B cell (primary cell): Measurements from ENCODE around the gene HBA2. TPM values are rescaled to one million over a fixed set of nuclear protein-coding genes. Genes with fewer than 3 reads are reported as not detected.

Experiments
- ATAC-seq: fragments of 200-7000 bp; cut with Tn5 transposase; one replicate; pipeline ENCODE4 v1.10.0; 2021; ENCODE audit warnings: low read depth, mild to moderate bottlenecking, moderate number of reproducible peaks, moderate library complexity
- CTCF ChIA-PET: fragments of 350-600 bp; sonication (Branson Sonifier 250); formaldehyde crosslinking; loops from one replicate; lab custom pipeline; 2021; ENCODE audit warnings: antibody characterized with exemption, inconsistent platforms; lab: Charles Lee
- POLR2A ChIA-PET: fragments of 350-600 bp; sonication (Branson Sonifier 250); formaldehyde crosslinking; loops from one replicate; lab custom pipeline; 2021; ENCODE audit warnings: antibody characterized with exemption; lab: Charles Lee
- DNase-seq: peaks from one replicate; pipeline ENCODE4 v3.0.0; 2013
- H2AFZ ChIP-seq: 2 replicates; pipeline ENCODE4 v1.6.1; 2012; ENCODE audit warnings: mild to moderate bottlenecking, low read depth, low read length; ENCODE audit not compliant: insufficient read depth, poor library complexity, severe bottlenecking
- H3K27ac ChIP-seq, 2 donors: 1 replicate in 1 of 2; 2 replicates in 1 of 2; pipeline ENCODE4 v1.5.1; 2012 to 2013; ENCODE audit warnings: low read length in 2 of 2, mild to moderate bottlenecking in 2 of 2, moderate library complexity in 1 of 2
- H3K27me3 ChIP-seq, 4 experiments: fragments of 200-600 bp in 1 of 4; sonication (generic) in 1 of 4; replicated peaks in 1 of 4; 1 replicate in 2 of 4; 2 replicates in 2 of 4; pipeline versions ENCODE4 v1.6.1 to v1.7.0; 2013 to 2016; ENCODE audit warnings: low read length in 3 of 4, mild to moderate bottlenecking in 2 of 4, mixed read lengths in 1 of 4, moderate library complexity in 1 of 4; ENCODE audit not compliant: insufficient read depth in 4 of 4, control insufficient read depth in 3 of 4; ENCODE audit errors: control extremely low read depth in 1 of 4
- H3K36me3 ChIP-seq, 2 experiments: replicated peaks in 1 of 2; 1 replicate in 1 of 2; 2 replicates in 1 of 2; pipeline versions ENCODE4 v1.6.1 to v1.7.1; 2013; ENCODE audit warnings: low read length in 1 of 2; ENCODE audit not compliant: insufficient read depth in 2 of 2, control insufficient read depth in 1 of 2; ENCODE audit errors: control extremely low read depth in 1 of 2, extremely low read depth in 1 of 2
- H3K4me1 ChIP-seq, 2 donors: fragments of 200-600 bp in 1 of 2; sonication (generic) in 1 of 2; 1 replicate in 1 of 2; 2 replicates in 1 of 2; pipeline versions ENCODE4 v1.5.1 to v1.6.1; 2013 to 2017; ENCODE audit warnings: low read length in 2 of 2; ENCODE audit not compliant: control insufficient read depth in 2 of 2, insufficient read depth in 2 of 2
- H3K4me2 ChIP-seq: replicated peaks from 2 replicates; pipeline ENCODE3; 2012; ENCODE audit warnings: mild to moderate bottlenecking, low read depth, low read length; ENCODE audit not compliant: poor library complexity, severe bottlenecking
- H3K4me3 ChIP-seq, 5 experiments: fragments of 200-600 bp in 1 of 5; sonication (generic) in 1 of 5; 1 replicate in 3 of 5; 2 replicates in 2 of 5; pipeline versions ENCODE4 v1.5.1 to v1.7.0; 2011 to 2016; ENCODE audit warnings: low read length in 4 of 5, mild to moderate bottlenecking in 4 of 5, low read depth in 2 of 5, control low read depth in 1 of 5, moderate library complexity in 1 of 5; ENCODE audit not compliant: insufficient read depth in 1 of 5; ENCODE audit errors: control extremely low read depth in 1 of 5, extremely low read depth in 1 of 5
- H3K79me2 ChIP-seq: fragments of 200-600 bp; sonication (generic); one replicate; pipeline ENCODE4 v1.6.0; 2016; ENCODE audit warnings: low read length; ENCODE audit not compliant: control insufficient read depth, insufficient read depth
- H3K9ac ChIP-seq: fragments of 200-600 bp; sonication (generic); 2 replicates; pipeline ENCODE4 v1.6.1; 2017; ENCODE audit warnings: mild to moderate bottlenecking, low read length, moderate library complexity
- H3K9me3 ChIP-seq, 3 donors: one replicate each; pipeline versions ENCODE4 v1.6.1 to v1.7.1; 2013; ENCODE audit warnings: low read length in 2 of 3; ENCODE audit not compliant: control insufficient read depth in 2 of 3, insufficient read depth in 1 of 3; ENCODE audit errors: control extremely low read depth in 1 of 3
- H4K20me1 ChIP-seq: 2 replicates; pipeline ENCODE4 v1.6.0; 2012; ENCODE audit warnings: mild to moderate bottlenecking, low read length; ENCODE audit not compliant: insufficient read depth, control insufficient read depth, poor library complexity, severe bottlenecking
- H3K27ac Mint-ChIP-seq: one replicate; pipeline ENCODE4 v1.8.0; 2021; ENCODE audit warnings: mixed read lengths
- H3K27me3 Mint-ChIP-seq: one replicate; pipeline ENCODE4 v1.8.0; 2021; ENCODE audit warnings: mixed read lengths
- H3K4me1 Mint-ChIP-seq: one replicate; pipeline ENCODE4 v1.8.0; 2021; ENCODE audit warnings: mixed read lengths
- H3K4me3 Mint-ChIP-seq: one replicate; pipeline ENCODE4 v1.8.0; 2021; ENCODE audit warnings: mixed read lengths
- H3K9me3 Mint-ChIP-seq: one replicate; pipeline ENCODE4 v1.8.0; 2022; ENCODE audit warnings: mixed read lengths; ENCODE audit not compliant: insufficient read depth
- CTCF ChIP-seq: fragments of 200-600 bp; IDR thresholded peaks from one replicate; pipeline ENCODE4 v1.8.0; 2022; ENCODE audit warnings: antibody characterized with exemption, mild to moderate bottlenecking
- EZH2 ChIP-seq: IDR thresholded peaks from 2 replicates; pipeline ENCODE4 v1.6.1; 2012; ENCODE audit warnings: borderline replicate concordance, low read depth, mild to moderate bottlenecking, moderate library complexity, low read length; ENCODE audit not compliant: insufficient read depth, poor library complexity, severe bottlenecking
- WGBS: methylation state at CpG from one replicate; pipeline ENCODE4 v1.1.5; 2013; ENCODE audit warnings: missing lambda C conversion rate; ENCODE audit not compliant: insufficient coverage; 5-methylcytosine and 5-hydroxymethylcytosine counted together
- intact Hi-C: fragments of 100-400 bp; cut with micrococcal nuclease; formaldehyde crosslinking; loops from one replicate; pipeline ENCODE4 v1.10.0; 2022
- polyA plus RNA-seq: library from polyadenylated mRNA; depleted of rRNA; stranded (reverse); fragments of >200 nt; gene quantifications from 2 replicates; pipeline ENCODE4 v1.2.3, GENCODE V29; 2012
- total RNA-seq, 2 donors: library from RNA; stranded (reverse); fragments of 120-200 nt in 1 of 2; gene quantifications; 1 replicate in 1 of 2; 2 replicates in 1 of 2; pipeline versions ENCODE4 v1.2.3 to v1.2.4, GENCODE V29; 2013 to 2022

The HBA2 gene
- total and polyA plus RNA-seq, 2 donors (not counting 1 experiment from before 2014, with no cell fraction given), result 75.6 to 179 TPM

GRCh38 chr16:160691-161190 is 11.9 kb upstream of the HBA2 start:
- peaks cover 9% of the 10 kb centered on the region for H3K4me1 Mint-ChIP-seq

More at GRCh38 chr16:160691-161190, 11.9 kb upstream of the HBA2 start:
- WGBS, result 68% methylated on average over 15 of the region's 18 CpGs
- Mint-ChIP-seq H3K27me3 (peaks cover 40% of the 10 kb centered on the region), H3K4me3 (no peak overlapping the region), H3K9me3 (no peaks in the 10 kb centered on the region), H3K27ac (no peak overlapping the region)
- DNase-seq, result no peak
- no peaks in the 10 kb centered on the region for H4K20me1 ChIP-seq
- no peak overlapping the region for H3K27ac ChIP-seq
- H3K79me2 ChIP-seq, result no peaks in the 10 kb centered on the region
- ChIA-PET POLR2A (no interaction called here), CTCF (no interaction called here)
- no peak for ATAC-seq
- H3K36me3 ChIP-seq, result no peaks in the 10 kb centered on the region
- no peak overlapping the region for H3K4me2 ChIP-seq
- intact Hi-C loops, result no loop called here
- peaks cover 0 to 31% (median 10%) of the 10 kb centered on the region in 4 experiments for H3K27me3 ChIP-seq
- H3K9me3 ChIP-seq, result peaks cover 0 to 6% (median 0%) of the 10 kb centered on the region in 3 donors
- no peak overlapping the region for H3K9ac ChIP-seq
- H3K4me1 ChIP-seq, result peaks cover 9% of the 10 kb centered on the region in 2 donors
- TF ChIP-seq CTCF, result no peak
- no peak for TF ChIP-seq EZH2
- no peak overlapping the region for H2AFZ ChIP-seq
- no peak overlapping the region for H3K4me3 ChIP-seq
